ENCODE results near the gene CD93.

Gene CD93

DNA sequence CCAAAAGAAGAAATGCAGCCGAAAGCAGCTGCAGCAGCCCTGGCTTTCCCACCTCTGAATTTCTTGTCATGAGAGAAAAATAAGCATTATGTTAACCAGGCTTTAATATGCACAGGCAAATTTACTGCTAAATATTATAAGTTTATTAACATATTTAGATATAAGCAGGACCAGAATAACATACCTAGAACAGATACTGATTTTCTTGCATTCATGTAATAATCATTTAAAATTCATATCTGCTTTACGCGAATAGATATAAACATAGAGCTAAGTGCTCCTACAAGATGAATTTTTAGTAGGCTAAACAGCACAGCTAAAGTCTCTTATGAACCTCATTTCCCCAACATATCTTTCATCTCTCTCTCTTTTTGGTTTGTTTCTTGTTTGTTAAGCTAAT lies 14.7 kb downstream of the CD93 start:
- no CpG with 5 or more reads among the region's 3 CpGs for WGBS (ENCODE audit: extremely low coverage, insufficient coverage, low lambda C conversion rate)
- no peak overlapping the region for H3K56ac ChIP-seq (ENCODE audit: low read length)
- H3K4me3 ChIP-seq (ENCODE audit: low read length), result no peak overlapping the region
- no peaks in the 10 kb centered on the region for H3K79me1 ChIP-seq (ENCODE audit: low read length)
- H3K27me3 ChIP-seq (ENCODE audit: insufficient read depth, low read length, poor library complexity), result no peaks in the 10 kb centered on the region
- no peaks in the 10 kb centered on the region for H3K4me1 ChIP-seq (ENCODE audit: control insufficient read depth, low read depth, low read length)
- no peak overlapping the region for H3K18ac ChIP-seq (ENCODE audit: low read length)
- no peak overlapping the region for H2AK5ac ChIP-seq (ENCODE audit: low read length)
- H3K23ac ChIP-seq (ENCODE audit: low read length), result no peak overlapping the region
- H3K79me2 ChIP-seq (ENCODE audit: control insufficient read depth, insufficient read depth, low read length), result no peaks in the 10 kb centered on the region
- no peak overlapping the region for H3K9ac ChIP-seq (ENCODE audit: low read length)
- no peak overlapping the region for H3K4ac ChIP-seq (ENCODE audit: low read depth, low read length)
- H3K36me3 ChIP-seq (ENCODE audit: control insufficient read depth, insufficient read depth, low read length), result no peaks in the 10 kb centered on the region
- H3K27ac ChIP-seq (ENCODE audit: low read depth, low read length), result no peak overlapping the region
- H2BK15ac ChIP-seq (replicated peaks; ENCODE audit: low read depth), result no peak overlapping the region
- no peak overlapping the region for H2BK120ac ChIP-seq (ENCODE audit: low read depth, low read length)
- no peak overlapping the region for H4K8ac ChIP-seq (ENCODE audit: low read depth, low read length)
- no peak overlapping the region for H2BK5ac ChIP-seq (ENCODE audit: low read length)
- no peak for DNase-seq
- no peak overlapping the region for H3K4me2 ChIP-seq (ENCODE audit: low read length)
- H4K5ac ChIP-seq (ENCODE audit: low read length), result no peak overlapping the region

DNA sequence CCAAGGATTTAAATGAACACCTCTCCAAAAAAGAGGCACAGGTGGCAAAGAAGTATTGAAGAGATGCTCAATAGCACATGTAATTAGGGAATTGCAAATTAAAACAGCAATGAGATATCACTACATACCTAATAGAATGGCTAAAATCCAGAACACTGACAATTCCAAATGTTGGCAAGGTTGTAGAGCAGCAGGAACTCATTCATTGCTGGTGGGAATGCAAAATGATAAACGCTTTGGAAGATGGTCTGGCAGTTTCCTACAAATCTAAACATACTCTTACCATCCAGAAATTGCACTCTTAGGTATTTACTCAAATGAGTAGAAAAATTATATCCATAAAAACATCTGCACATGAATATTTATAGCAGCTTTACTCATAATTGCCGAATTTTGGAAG lies 17.0 kb downstream of the CD93 start:
- no peaks in the 10 kb centered on the region for H3K4me1 ChIP-seq (ENCODE audit: control insufficient read depth, low read depth, low read length)
- no peak overlapping the region for H3K23ac ChIP-seq (ENCODE audit: low read length)
- no peak overlapping the region for H3K56ac ChIP-seq (ENCODE audit: low read length)
- H3K27me3 ChIP-seq (ENCODE audit: insufficient read depth, low read length, poor library complexity), result no peaks in the 10 kb centered on the region
- no peak overlapping the region for H3K27ac ChIP-seq (ENCODE audit: low read depth, low read length)
- no peak overlapping the region for H2BK15ac ChIP-seq (replicated peaks; ENCODE audit: low read depth)
- H3K4me3 ChIP-seq (ENCODE audit: low read length), result no peak overlapping the region
- no peak overlapping the region for H3K9ac ChIP-seq (ENCODE audit: low read length)
- no peak overlapping the region for H3K4me2 ChIP-seq (ENCODE audit: low read length)
- no peaks in the 10 kb centered on the region for H3K79me2 ChIP-seq (ENCODE audit: control insufficient read depth, insufficient read depth, low read length)
- no peak overlapping the region for H2BK120ac ChIP-seq (ENCODE audit: low read depth, low read length)
- DNase-seq, result no peak
- no CpG with 5 or more reads among the region's 2 CpGs for WGBS (ENCODE audit: extremely low coverage, insufficient coverage, low lambda C conversion rate)
- no peaks in the 10 kb centered on the region for H3K79me1 ChIP-seq (ENCODE audit: low read length)
- H4K5ac ChIP-seq (ENCODE audit: low read length), result no peak overlapping the region
- H3K36me3 ChIP-seq (ENCODE audit: control insufficient read depth, insufficient read depth, low read length), result no peaks in the 10 kb centered on the region
- H4K8ac ChIP-seq (ENCODE audit: low read depth, low read length), result no peak overlapping the region
- no peak overlapping the region for H2AK5ac ChIP-seq (ENCODE audit: low read length)
- H3K18ac ChIP-seq (ENCODE audit: low read length), result no peak overlapping the region
- no peak overlapping the region for H3K4ac ChIP-seq (ENCODE audit: low read depth, low read length)
- H2BK5ac ChIP-seq (ENCODE audit: low read length), result no peak overlapping the region

GRCh38 chr20:23068283-23068682 lies 17.8 kb downstream of the CD93 start:
- no CpG with 5 or more reads among the region's 1 CpG for WGBS (ENCODE audit: extremely low coverage, insufficient coverage, low lambda C conversion rate)
- Histone ChIP-seq H2BK120ac (ENCODE audit: low read depth, low read length) (no peak overlapping the region), H3K79me1 (ENCODE audit: low read length) (no peaks in the 10 kb centered on the region), H2BK5ac (ENCODE audit: low read length) (no peak overlapping the region), H3K27ac (ENCODE audit: low read depth, low read length) (no peak overlapping the region), H3K79me2 (ENCODE audit: control insufficient read depth, insufficient read depth, low read length) (no peaks in the 10 kb centered on the region), H3K27me3 (ENCODE audit: insufficient read depth, low read length, poor library complexity) (no peaks in the 10 kb centered on the region), H3K23ac (ENCODE audit: low read length) (no peak overlapping the region), H4K5ac (ENCODE audit: low read length) (no peak overlapping the region), H3K18ac (ENCODE audit: low read length) (no peak overlapping the region), H2BK15ac (replicated peaks; ENCODE audit: low read depth) (no peak overlapping the region), H3K4ac (ENCODE audit: low read depth, low read length) (no peak overlapping the region), H4K8ac (ENCODE audit: low read depth, low read length) (no peak overlapping the region), H3K9ac (ENCODE audit: low read length) (no peak overlapping the region), H2AK5ac (ENCODE audit: low read length) (no peak overlapping the region), H3K56ac (ENCODE audit: low read length) (no peak overlapping the region), H3K4me1 (ENCODE audit: control insufficient read depth, low read depth, low read length) (no peaks in the 10 kb centered on the region), H3K36me3 (ENCODE audit: control insufficient read depth, insufficient read depth, low read length) (no peaks in the 10 kb centered on the region), H3K4me2 (ENCODE audit: low read length) (no peak overlapping the region), H3K4me3 (ENCODE audit: low read length) (no peak overlapping the region)
- DNase-seq, result no peak

- H2BK15ac ChIP-seq (replicated peaks; ENCODE audit: low read depth), result no peak overlapping the region
- no peak overlapping the region for H3K4me3 ChIP-seq (ENCODE audit: low read length)
- no peaks in the 10 kb centered on the region for H3K79me1 ChIP-seq (ENCODE audit: low read length)
- H3K36me3 ChIP-seq (ENCODE audit: control insufficient read depth, insufficient read depth, low read length), result no peaks in the 10 kb centered on the region
- no peaks in the 10 kb centered on the region for H3K27me3 ChIP-seq (ENCODE audit: insufficient read depth, low read length, poor library complexity)
- H3K56ac ChIP-seq (ENCODE audit: low read length), result no peak overlapping the region
- no peak overlapping the region for H2BK120ac ChIP-seq (ENCODE audit: low read depth, low read length)
- H3K79me2 ChIP-seq (ENCODE audit: control insufficient read depth, insufficient read depth, low read length), result no peaks in the 10 kb centered on the region
- no peak overlapping the region for H4K5ac ChIP-seq (ENCODE audit: low read length)
- H2AK5ac ChIP-seq (ENCODE audit: low read length), result no peak overlapping the region
- no peak overlapping the region for H3K18ac ChIP-seq (ENCODE audit: low read length)
- no peak for DNase-seq
- no peak overlapping the region for H4K8ac ChIP-seq (ENCODE audit: low read depth, low read length)
- no peak overlapping the region for H3K9ac ChIP-seq (ENCODE audit: low read length)
- no peak overlapping the region for H3K27ac ChIP-seq (ENCODE audit: low read depth, low read length)
- no peak overlapping the region for H3K23ac ChIP-seq (ENCODE audit: low read length)
- H3K4ac ChIP-seq (ENCODE audit: low read depth, low read length), result no peak overlapping the region
- WGBS (ENCODE audit: extremely low coverage, insufficient coverage, low lambda C conversion rate), result no CpG with 5 or more reads among the region's 3 CpGs
- H2BK5ac ChIP-seq (ENCODE audit: low read length), result no peak overlapping the region
- no peak overlapping the region for H3K4me2 ChIP-seq (ENCODE audit: low read length)
- peaks cover 3% of the 10 kb centered on the region for H3K4me1 ChIP-seq (ENCODE audit: control insufficient read depth, low read depth, low read length)
These were observed 19.4 kb downstream of the CD93 start for GRCh38 chr20:23066772-23067171.

GRCh38 chr20:23065266-23066201 lies 20.6 kb downstream of the CD93 start:
- no peak for DNase-seq
- WGBS (ENCODE audit: extremely low coverage, insufficient coverage, low lambda C conversion rate), result no CpG with 5 or more reads among the region's 9 CpGs
- no peak overlapping the region for H2BK5ac ChIP-seq (ENCODE audit: low read length)

DNA sequence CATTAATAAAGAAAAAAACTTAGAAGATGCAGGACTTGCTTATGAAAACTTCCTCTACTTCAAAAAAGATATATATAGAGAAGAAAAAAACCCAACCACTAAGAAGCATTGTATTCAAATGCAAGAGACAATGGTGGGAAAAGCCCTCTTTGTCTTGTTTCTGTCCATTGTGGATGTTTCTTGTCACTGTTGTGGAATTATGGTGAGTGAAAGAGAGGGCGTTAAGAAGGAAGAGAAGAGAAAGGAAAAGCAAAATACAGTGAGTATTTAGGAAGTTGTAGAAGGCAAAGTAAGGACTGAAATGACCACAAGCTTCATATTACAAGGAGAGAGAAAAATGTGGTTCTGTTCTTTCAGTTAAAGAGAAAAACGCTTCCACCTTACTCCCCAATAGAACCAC lies 22.5 kb downstream of the CD93 start:
- Histone ChIP-seq H3K79me2 (ENCODE audit: control insufficient read depth, insufficient read depth, low read length) (no peaks in the 10 kb centered on the region), H3K4me1 (ENCODE audit: control insufficient read depth, low read depth, low read length) (peaks cover 3% of the 10 kb centered on the region), H3K36me3 (ENCODE audit: control insufficient read depth, insufficient read depth, low read length) (no peaks in the 10 kb centered on the region), H3K23ac (ENCODE audit: low read length) (no peak overlapping the region), H4K5ac (ENCODE audit: low read length) (no peak overlapping the region), H2BK120ac (ENCODE audit: low read depth, low read length) (no peak overlapping the region), H3K79me1 (ENCODE audit: low read length) (no peaks in the 10 kb centered on the region), H3K56ac (ENCODE audit: low read length) (no peak overlapping the region), H2AK5ac (ENCODE audit: low read length) (no peak overlapping the region), H3K27me3 (ENCODE audit: insufficient read depth, low read length, poor library complexity) (no peaks in the 10 kb centered on the region), H2BK15ac (replicated peaks; ENCODE audit: low read depth) (no peak overlapping the region), H3K4ac (ENCODE audit: low read depth, low read length) (no peak overlapping the region), H4K8ac (ENCODE audit: low read depth, low read length) (no peak overlapping the region), H3K9ac (ENCODE audit: low read length) (no peak overlapping the region), H2BK5ac (ENCODE audit: low read length) (no peak overlapping the region), H3K4me2 (ENCODE audit: low read length) (no peak overlapping the region), H3K18ac (ENCODE audit: low read length) (no peak overlapping the region), H3K4me3 (ENCODE audit: low read length) (no peak overlapping the region), H3K27ac (ENCODE audit: low read depth, low read length) (no peak overlapping the region)
- no CpG with 5 or more reads among the region's 2 CpGs for WGBS (ENCODE audit: extremely low coverage, insufficient coverage, low lambda C conversion rate)
- no peak for DNase-seq

More at GRCh38 chr20:23065266-23066201, 20.6 kb downstream of the CD93 start:
- Histone ChIP-seq H4K8ac (ENCODE audit: low read depth, low read length) (no peak overlapping the region), H3K4ac (ENCODE audit: low read depth, low read length) (no peak overlapping the region), H2BK120ac (ENCODE audit: low read depth, low read length) (no peak overlapping the region), H3K4me1 (ENCODE audit: control insufficient read depth, low read depth, low read length) (peaks cover 3% of the 10 kb centered on the region), H3K27ac (ENCODE audit: low read depth, low read length) (no peak overlapping the region), H3K18ac (ENCODE audit: low read length) (no peak overlapping the region), H4K5ac (ENCODE audit: low read length) (no peak overlapping the region), H2AK5ac (ENCODE audit: low read length) (no peak overlapping the region), H3K79me1 (ENCODE audit: low read length) (no peaks in the 10 kb centered on the region), H3K4me2 (ENCODE audit: low read length) (no peak overlapping the region), H3K23ac (ENCODE audit: low read length) (no peak overlapping the region), H3K9ac (ENCODE audit: low read length) (no peak overlapping the region), H3K56ac (ENCODE audit: low read length) (no peak overlapping the region), H3K36me3 (ENCODE audit: control insufficient read depth, insufficient read depth, low read length) (no peaks in the 10 kb centered on the region), H3K4me3 (ENCODE audit: low read length) (no peak overlapping the region), H2BK15ac (replicated peaks; ENCODE audit: low read depth) (no peak overlapping the region), H3K79me2 (ENCODE audit: control insufficient read depth, insufficient read depth, low read length) (no peaks in the 10 kb centered on the region), H3K27me3 (ENCODE audit: insufficient read depth, low read length, poor library complexity) (no peaks in the 10 kb centered on the region)
